ENCODE measurements around the gene CDC34. TPM values are rescaled to one million over a fixed set of nuclear protein-coding genes. Genes with fewer than 3 reads are reported as not detected.

Gene CDC34
- total RNA-seq, 4 donors from 2014 or later: 60.7 to 110 (median 73.4) TPM

DNA sequence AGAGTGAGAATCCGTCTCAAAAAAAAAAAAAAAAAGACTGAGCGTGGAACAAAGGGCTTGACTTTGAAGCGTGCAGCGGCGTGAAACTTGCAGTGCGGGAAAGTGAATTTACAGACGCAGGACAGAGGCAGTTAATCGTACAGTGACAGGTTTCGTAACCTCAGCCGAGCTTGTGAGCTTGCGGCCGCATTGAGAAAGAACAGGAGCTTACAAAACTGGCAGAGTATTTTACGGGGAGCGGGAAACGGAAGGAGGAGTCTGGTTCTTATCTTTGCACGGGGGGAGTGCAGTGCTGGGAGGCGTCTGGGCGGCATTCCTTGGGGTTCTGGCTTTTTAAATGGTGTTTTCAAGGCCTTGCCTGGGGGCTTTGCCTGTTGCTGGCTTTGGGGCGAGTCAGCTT, 34.8 kb downstream of the CDC34 start:
- no peaks in the 10 kb centered on the region for H3K27me3 ChIP-seq
- no peak overlapping the region for H3K4me3 ChIP-seq
- H3K9me3 ChIP-seq: no peaks in the 10 kb centered on the region
- H3K4me1 ChIP-seq: peaks cover 0 to 7% (median 2%) of the 10 kb centered on the region in 4 donors
- no peak for TF ChIP-seq EP300 (IDR thresholded peaks at IDR 0.05)
- TF ChIP-seq, protein P1, sequence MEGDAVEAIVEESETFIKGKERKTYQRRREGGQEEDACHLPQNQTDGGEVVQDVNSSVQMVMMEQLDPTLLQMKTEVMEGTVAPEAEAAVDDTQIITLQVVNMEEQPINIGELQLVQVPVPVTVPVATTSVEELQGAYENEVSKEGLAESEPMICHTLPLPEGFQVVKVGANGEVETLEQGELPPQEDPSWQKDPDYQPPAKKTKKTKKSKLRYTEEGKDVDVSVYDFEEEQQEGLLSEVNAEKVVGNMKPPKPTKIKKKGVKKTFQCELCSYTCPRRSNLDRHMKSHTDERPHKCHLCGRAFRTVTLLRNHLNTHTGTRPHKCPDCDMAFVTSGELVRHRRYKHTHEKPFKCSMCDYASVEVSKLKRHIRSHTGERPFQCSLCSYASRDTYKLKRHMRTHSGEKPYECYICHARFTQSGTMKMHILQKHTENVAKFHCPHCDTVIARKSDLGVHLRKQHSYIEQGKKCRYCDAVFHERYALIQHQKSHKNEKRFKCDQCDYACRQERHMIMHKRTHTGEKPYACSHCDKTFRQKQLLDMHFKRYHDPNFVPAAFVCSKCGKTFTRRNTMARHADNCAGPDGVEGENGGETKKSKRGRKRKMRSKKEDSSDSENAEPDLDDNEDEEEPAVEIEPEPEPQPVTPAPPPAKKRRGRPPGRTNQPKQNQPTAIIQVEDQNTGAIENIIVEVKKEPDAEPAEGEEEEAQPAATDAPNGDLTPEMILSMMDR (IDR thresholded peaks at IDR 0.05): no peak
- TF ChIP-seq POLR2A (IDR thresholded peaks at IDR 0.05): no peak
- H3K27ac ChIP-seq: no peak overlapping the region
- no peak for DNase-seq (ENCODE audit: low spot score in 2 of 2)
- no peaks in the 10 kb centered on the region for H3K36me3 ChIP-seq
- 67 to 70% methylated on average over 19 of the region's 19 CpGs for WGBS, 2 donors

GRCh38 chr19:566844-567243, 35.3 kb downstream of the CDC34 start:
- peaks cover 0 to 11% (median 2%) of the 10 kb centered on the region in 4 donors for H3K4me1 ChIP-seq
- no peak overlapping the region for H3K4me3 ChIP-seq
- no peaks in the 10 kb centered on the region for H3K36me3 ChIP-seq
- no peaks in the 10 kb centered on the region for H3K9me3 ChIP-seq
- no peaks in the 10 kb centered on the region for H3K27me3 ChIP-seq
- 75 to 78% methylated on average over 16 of the region's 16 CpGs for WGBS, 2 donors
- H3K27ac ChIP-seq: no peak overlapping the region
- TF ChIP-seq, protein P1 (IDR thresholded peaks at IDR 0.05): no peak
- TF ChIP-seq POLR2A (IDR thresholded peaks at IDR 0.05) (no peak), EP300 (IDR thresholded peaks at IDR 0.05) (no peak)
- DNase-seq (ENCODE audit: low spot score in 2 of 2): no peak

DNA sequence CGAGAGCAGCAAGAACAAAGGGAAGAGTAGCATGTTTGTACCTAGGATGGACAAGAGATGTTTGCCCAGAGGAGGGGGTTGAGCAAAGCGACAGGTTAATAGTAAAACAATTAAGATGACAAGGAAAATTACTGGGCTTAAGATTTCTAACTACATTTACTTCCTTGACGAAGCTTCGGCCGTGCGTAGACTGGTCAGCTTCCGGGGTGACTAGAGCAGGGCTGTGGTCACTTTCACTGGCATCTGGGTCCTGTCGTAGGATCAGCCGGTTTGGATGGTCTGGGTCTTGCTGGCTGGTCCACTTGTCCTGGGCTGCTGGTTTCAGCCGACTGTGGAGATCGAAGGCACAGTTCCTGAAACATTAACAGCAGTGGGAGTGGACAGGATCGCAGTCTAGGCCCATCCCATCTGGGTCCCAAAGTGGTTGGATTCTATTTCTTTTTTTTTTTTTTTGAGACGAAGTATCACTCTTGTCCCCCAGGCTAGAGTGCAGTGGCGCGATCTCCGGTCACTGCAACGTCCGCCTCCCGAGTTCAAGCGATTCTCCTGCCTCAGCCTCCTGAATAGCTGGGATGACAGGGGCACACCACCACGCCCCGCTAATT, 35.8 kb downstream of the CDC34 start:
- Histone ChIP-seq H3K27me3 (no peaks in the 10 kb centered on the region), H3K9me3 (no peaks in the 10 kb centered on the region), H3K27ac (no peak overlapping the region), H3K4me3 (no peak overlapping the region), H3K4me1 (peaks cover 0 to 11% (median 2%) of the 10 kb centered on the region in 4 donors), H3K36me3 (no peaks in the 10 kb centered on the region)
- 86 to 90% methylated on average over 22 of the region's 22 CpGs for WGBS, 2 donors
- TF ChIP-seq EP300 (IDR thresholded peaks at IDR 0.05): no peak
- TF ChIP-seq, protein P1 (IDR thresholded peaks at IDR 0.05): no peak
- no peak for TF ChIP-seq POLR2A (IDR thresholded peaks at IDR 0.05)
- no peak for DNase-seq (ENCODE audit: low spot score in 2 of 2)

GRCh38 chr19:570251-570686, 38.7 kb downstream of the CDC34 start:
- 84 to 86% methylated on average over 16 to 18 of the region's 25 CpGs for WGBS, 2 donors
- Histone ChIP-seq H3K4me1 (peaks cover 0 to 33% (median 23%) of the 10 kb centered on the region in 4 donors), H3K36me3 (no peaks in the 10 kb centered on the region), H3K27ac (no peak overlapping the region), H3K4me3 (no peak overlapping the region), H3K9me3 (no peaks in the 10 kb centered on the region), H3K27me3 (no peaks in the 10 kb centered on the region)
- DNase-seq (ENCODE audit: low spot score in 2 of 2): no peak
- TF ChIP-seq POLR2A (IDR thresholded peaks at IDR 0.05) (no peak), EP300 (IDR thresholded peaks at IDR 0.05) (no peak)
- TF ChIP-seq, protein P1 (IDR thresholded peaks at IDR 0.05): no peak

DNA sequence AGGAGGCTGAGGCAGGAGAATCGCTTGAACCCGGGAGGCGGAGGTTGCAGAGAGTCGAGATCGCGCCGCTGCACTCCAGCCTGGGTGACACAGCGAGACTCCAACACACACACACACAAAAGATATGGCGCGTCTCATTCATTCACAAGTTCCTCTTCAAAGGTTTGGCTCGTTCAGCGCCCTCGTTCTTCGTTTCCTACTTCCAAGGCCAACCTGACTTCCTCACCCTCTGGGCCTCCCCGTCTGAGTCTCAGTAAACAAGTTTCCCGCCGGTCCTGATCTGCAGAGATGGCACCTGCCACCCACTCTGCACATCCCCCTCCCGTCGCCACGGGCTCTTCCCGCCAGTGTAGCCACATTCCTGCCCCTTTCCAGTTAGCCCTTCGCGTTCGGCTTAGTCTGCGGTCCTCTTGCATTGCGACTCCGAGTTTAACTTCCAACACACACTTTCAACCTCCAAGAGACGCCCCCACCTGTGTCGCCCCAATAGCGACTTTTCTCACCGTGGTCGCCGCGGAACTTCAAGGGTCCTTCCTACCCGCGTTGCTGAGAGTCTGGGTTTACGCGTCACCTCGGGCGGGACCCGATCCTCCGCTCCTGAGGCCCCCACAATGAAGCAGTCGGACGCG, 39.5 kb downstream of the CDC34 start:
- Histone ChIP-seq H3K27ac (peak overlapping the region in 2 of 4 donors; percentile 92 to 95), H3K4me1 (peaks cover 0 to 41% (median 30%) of the 10 kb centered on the region in 4 donors), H3K4me3 (peak overlapping the region; percentile 63 to 99 (median 88)), H3K36me3 (no peaks in the 10 kb centered on the region), H3K27me3 (no peaks in the 10 kb centered on the region), H3K9me3 (no peaks in the 10 kb centered on the region)
- TF ChIP-seq, protein P1 (IDR thresholded peaks at IDR 0.05): no peak
- TF ChIP-seq POLR2A (IDR thresholded peaks at IDR 0.05): no peak
- 5 to 7% methylated on average over 44 to 45 of the region's 45 CpGs for WGBS, 2 donors
- DNase-seq (ENCODE audit: low spot score in 2 of 2): no peak

Data from tibial nerve (tissue), 4 donors.